Measurements from ENCODE around the gene TEAD3. TPM values are rescaled to one million over a fixed set of nuclear protein-coding genes. Genes with fewer than 3 reads are reported as not detected.

Gene TEAD3
- polyA plus RNA-seq, 3 donors = not detected

DNA sequence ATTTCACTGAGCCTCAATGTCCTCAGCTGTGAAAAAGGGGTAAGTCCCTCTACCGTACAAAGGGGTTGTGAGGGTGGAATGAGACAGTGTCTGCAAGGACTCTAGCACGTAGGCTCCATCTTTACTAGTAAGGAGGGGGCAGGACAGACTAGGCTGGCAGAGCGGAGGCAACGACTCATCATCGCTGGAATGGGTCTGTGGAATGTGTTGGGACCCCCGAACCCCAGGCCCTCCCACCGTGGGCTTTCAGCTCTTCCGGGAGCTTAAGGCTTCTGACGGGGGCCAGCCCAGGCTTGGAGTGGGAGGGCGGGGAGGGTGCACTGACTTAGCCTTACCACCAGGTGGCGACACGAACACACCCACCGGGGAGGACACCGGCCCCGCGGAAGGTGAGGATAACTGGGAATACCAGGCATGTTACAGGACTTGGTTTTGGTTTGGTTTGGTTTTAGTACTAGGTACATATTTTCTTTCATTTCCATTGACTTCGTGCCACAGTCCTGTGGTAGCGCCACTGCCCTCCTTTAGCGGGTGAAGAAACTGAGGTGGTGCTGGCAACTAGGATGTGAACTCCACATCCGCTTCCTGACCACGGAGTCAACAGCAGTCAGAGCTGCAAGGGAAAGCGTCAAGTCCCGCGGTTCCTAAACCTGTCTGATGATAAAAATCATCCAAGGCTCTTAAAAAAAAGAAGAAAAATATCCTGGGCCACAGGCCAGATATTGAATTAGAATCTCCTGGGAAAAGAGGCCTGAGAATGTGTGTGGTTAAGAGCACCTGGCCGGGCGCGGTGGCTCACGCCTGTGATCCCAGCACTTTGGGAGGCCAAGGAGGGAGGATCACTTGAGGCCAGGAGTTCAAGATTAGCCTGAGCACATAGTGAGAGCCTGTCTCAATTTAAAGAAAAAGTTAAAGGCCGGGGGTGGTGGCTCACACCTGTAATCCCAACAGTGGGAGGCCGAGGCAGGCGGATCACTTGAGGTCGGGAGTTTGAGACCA, 26.1 kb upstream of the TEAD3 start:
- peaks cover 10 to 16% (median 16%) of the 10 kb centered on the region in 3 donors for H3K27me3 Mint-ChIP-seq (ENCODE audit: low read depth in 3 of 3)
- WGBS (ENCODE audit: insufficient coverage) = 28% methylated on average over 13 of the region's 32 CpGs
- Histone ChIP-seq H3K79me2 (ENCODE audit: insufficient read depth, low read length) (no peaks in the 10 kb centered on the region), H3K4me2 (replicated peaks; ENCODE audit: extremely low read depth, low read length, poor library complexity, severe bottlenecking) (peak overlapping the region; percentile 74), H3K9me3 (replicated peaks in 1 of 2; ENCODE audit: control insufficient read depth in 1 of 2, insufficient read depth in 1 of 2, low read length in 2 of 2) (no peaks in the 10 kb centered on the region), H3K4me1 (ENCODE audit: control insufficient read depth in 1 of 2, insufficient read depth in 2 of 2, low read length in 2 of 2) (peaks cover 0 to 4% of the 10 kb centered on the region in 2 donors), H3K27me3 (ENCODE audit: control insufficient read depth in 2 of 2, insufficient read depth in 2 of 2, low read length in 2 of 2) (no peaks in the 10 kb centered on the region), H3K27ac (ENCODE audit: low read depth in 1 of 2, low read length in 2 of 2) (no peak overlapping the region), H3K9ac (ENCODE audit: insufficient read depth, low read length, poor library complexity, severe bottlenecking) (no peak overlapping the region), H4K20me1 (ENCODE audit: insufficient read depth, low read length) (no peaks in the 10 kb centered on the region), H2AFZ (ENCODE audit: insufficient read depth, low read depth, low read length, poor library complexity, severe bottlenecking) (peak overlapping the region; percentile 71), H3K36me3 (replicated peaks in 1 of 2; ENCODE audit: control insufficient read depth in 1 of 2, insufficient read depth in 2 of 2, low read length in 2 of 2) (no peaks in the 10 kb centered on the region), H3K4me3 (replicated peaks in 1 of 3; ENCODE audit: low read depth in 2 of 3, low read length in 3 of 3) (peak overlapping the region in 2 of 3 experiments; percentile 27 to 68)
- H3K36me3 Mint-ChIP-seq = no peaks in the 10 kb centered on the region
- peak overlapping the region; percentile 67 to 81 for H3K4me3 Mint-ChIP-seq
- TF ChIP-seq, protein P1, sequence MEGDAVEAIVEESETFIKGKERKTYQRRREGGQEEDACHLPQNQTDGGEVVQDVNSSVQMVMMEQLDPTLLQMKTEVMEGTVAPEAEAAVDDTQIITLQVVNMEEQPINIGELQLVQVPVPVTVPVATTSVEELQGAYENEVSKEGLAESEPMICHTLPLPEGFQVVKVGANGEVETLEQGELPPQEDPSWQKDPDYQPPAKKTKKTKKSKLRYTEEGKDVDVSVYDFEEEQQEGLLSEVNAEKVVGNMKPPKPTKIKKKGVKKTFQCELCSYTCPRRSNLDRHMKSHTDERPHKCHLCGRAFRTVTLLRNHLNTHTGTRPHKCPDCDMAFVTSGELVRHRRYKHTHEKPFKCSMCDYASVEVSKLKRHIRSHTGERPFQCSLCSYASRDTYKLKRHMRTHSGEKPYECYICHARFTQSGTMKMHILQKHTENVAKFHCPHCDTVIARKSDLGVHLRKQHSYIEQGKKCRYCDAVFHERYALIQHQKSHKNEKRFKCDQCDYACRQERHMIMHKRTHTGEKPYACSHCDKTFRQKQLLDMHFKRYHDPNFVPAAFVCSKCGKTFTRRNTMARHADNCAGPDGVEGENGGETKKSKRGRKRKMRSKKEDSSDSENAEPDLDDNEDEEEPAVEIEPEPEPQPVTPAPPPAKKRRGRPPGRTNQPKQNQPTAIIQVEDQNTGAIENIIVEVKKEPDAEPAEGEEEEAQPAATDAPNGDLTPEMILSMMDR (IDR thresholded peaks at IDR 0.05) = peak; percentile 99
- no peak overlapping the region for H3K27ac Mint-ChIP-seq
- H3K9me3 Mint-ChIP-seq = peaks cover 0 to 2% (median 0%) of the 10 kb centered on the region in 7 donors
- intact Hi-C loops (cut with micrococcal nuclease) = loop anchor here (5.0 kb wide), 1 partner anchor 214 kb away; the partner anchor contains the start of gene ARMC12 (in 2 of the 2)
- peak; percentile 40 to 58 (median 49) for DNase-seq
- peaks cover 10% of the 10 kb centered on the region for H3K4me1 Mint-ChIP-seq

DNA sequence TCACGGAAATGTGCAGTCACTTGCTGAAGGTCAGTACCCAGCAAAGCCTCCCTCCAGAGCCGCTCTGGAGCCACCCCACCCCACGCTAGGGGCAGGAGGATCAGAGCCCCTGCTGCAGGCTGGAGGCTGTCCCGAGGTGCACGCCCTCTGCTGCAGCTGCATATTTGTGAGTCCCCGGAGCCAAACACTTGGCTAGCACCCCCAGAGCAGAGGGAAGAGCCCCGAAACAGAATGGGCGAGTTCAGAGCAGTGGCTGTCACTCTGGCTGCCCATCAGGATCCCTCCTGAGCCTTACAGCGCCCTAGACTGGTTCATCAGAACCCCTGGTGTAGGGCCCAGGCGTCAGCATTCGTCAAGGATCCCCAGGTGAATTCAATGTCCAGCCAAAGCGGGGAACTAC, 25.3 kb upstream of the TEAD3 start:
- H3K27ac Mint-ChIP-seq = no peak overlapping the region
- intact Hi-C loops (cut with micrococcal nuclease) = loop anchor here (5.0 kb wide), 1 partner anchor 215 kb away; the partner anchor contains the start of gene ARMC12 (in 2 of the 2)
- Histone ChIP-seq H3K27ac (ENCODE audit: low read depth in 1 of 2, low read length in 2 of 2) (no peak overlapping the region), H3K9me3 (replicated peaks in 1 of 2; ENCODE audit: control insufficient read depth in 1 of 2, insufficient read depth in 1 of 2, low read length in 2 of 2) (no peaks in the 10 kb centered on the region), H3K4me2 (replicated peaks; ENCODE audit: extremely low read depth, low read length, poor library complexity, severe bottlenecking) (no peak overlapping the region), H3K4me1 (ENCODE audit: control insufficient read depth in 1 of 2, insufficient read depth in 2 of 2, low read length in 2 of 2) (peaks cover 0 to 4% of the 10 kb centered on the region in 2 donors), H2AFZ (ENCODE audit: insufficient read depth, low read depth, low read length, poor library complexity, severe bottlenecking) (no peak overlapping the region), H4K20me1 (ENCODE audit: insufficient read depth, low read length) (no peaks in the 10 kb centered on the region), H3K27me3 (ENCODE audit: control insufficient read depth in 2 of 2, insufficient read depth in 2 of 2, low read length in 2 of 2) (no peaks in the 10 kb centered on the region), H3K9ac (ENCODE audit: insufficient read depth, low read length, poor library complexity, severe bottlenecking) (no peak overlapping the region), H3K4me3 (replicated peaks in 1 of 3; ENCODE audit: low read depth in 2 of 3, low read length in 3 of 3) (no peak overlapping the region), H3K79me2 (ENCODE audit: insufficient read depth, low read length) (no peaks in the 10 kb centered on the region), H3K36me3 (replicated peaks in 1 of 2; ENCODE audit: control insufficient read depth in 1 of 2, insufficient read depth in 2 of 2, low read length in 2 of 2) (no peaks in the 10 kb centered on the region)
- H3K4me1 Mint-ChIP-seq = peaks cover 10% of the 10 kb centered on the region
- 88% methylated on average over 9 of the region's 12 CpGs for WGBS (ENCODE audit: insufficient coverage)
- no peak for DNase-seq
- no peak overlapping the region for H3K4me3 Mint-ChIP-seq
- peaks cover 10 to 14% (median 11%) of the 10 kb centered on the region in 3 donors for H3K27me3 Mint-ChIP-seq (ENCODE audit: low read depth in 3 of 3)
- H3K9me3 Mint-ChIP-seq = peaks cover 0 to 2% (median 0%) of the 10 kb centered on the region in 7 donors
- TF ChIP-seq, protein P1 (IDR thresholded peaks at IDR 0.05) = no peak
- H3K36me3 Mint-ChIP-seq = no peaks in the 10 kb centered on the region
